Measurements from ENCODE around the gene F11.
A peak's percentile ranks its signal among the peaks of the same experiment; 100 is the strongest.
"Not testable (repeated sequence)": the region's sequence is repeated elsewhere in the genome, so short reads cannot be mapped to it uniquely, and the experiment has no call there.

Gene F11

GRCh38 chr4:186250760-186251159 is 15.2 kb upstream of the F11 start:
- no peak for DNase-seq

- no peak for DNase-seq
These were observed 10.9 kb upstream of the F11 start for GRCh38 chr4:186255122-186255521.

DNA sequence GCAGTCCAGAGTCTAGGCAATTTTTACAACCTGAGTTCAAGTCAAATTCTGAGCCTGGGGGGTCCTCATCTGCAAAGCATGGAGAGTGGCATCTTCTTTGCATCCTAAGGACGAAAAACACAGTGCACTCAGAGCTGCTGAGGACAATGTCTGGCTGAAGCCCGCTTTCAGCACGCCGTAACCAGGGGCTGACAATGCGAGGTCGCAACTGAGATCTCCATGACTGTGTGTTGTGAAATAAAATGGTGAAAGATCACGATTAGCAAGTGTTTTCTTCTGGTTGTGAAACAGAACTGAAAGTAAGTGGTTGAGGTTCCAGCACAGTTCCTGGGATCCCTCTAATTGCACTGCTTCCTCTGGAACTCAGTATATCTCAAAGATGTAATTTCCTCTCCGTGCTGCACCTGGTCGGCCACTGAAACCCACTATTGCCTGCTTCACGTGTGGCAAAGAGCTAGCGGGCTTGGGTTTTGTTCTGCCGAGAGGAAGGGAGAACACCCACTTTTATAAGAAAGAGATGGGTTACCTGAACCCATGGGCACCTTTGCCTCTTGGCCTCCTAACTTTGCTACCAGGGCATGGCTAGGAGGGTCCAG is 7.7 kb upstream of the F11 start:
- DNase-seq, result no peak

DNA sequence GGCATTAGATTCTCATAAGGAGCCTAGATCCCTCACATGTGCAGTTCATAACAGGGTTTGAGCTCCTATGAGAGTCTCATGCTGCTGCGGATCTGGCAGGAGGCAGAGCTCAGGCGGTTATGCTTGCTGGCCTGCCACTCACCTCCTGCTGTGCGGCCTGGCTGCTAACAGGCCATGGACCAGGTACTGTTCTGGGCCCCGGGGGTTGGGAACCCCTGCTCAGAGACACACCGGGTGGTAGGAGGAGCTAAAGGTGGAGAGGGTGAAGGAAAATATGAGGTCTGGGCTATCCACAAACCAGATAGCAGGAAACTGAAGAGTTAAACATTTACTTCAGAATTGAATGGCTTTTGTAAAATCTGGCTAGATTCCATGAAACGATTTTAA is 5.9 kb upstream of the F11 start:
- DNase-seq, result no peak

GRCh38 chr4:186260504-186261448 is 5.2 kb upstream of the F11 start:
- DNase-seq, result no peak

GRCh38 chr4:186264660-186265059 is 1.3 kb upstream of the F11 start:
- DNase-seq, result no peak

GRCh38 chr4:186265250-186265649 is 739 bp upstream of the F11 start:
- DNase-seq, result not testable (repeated sequence)

DNA sequence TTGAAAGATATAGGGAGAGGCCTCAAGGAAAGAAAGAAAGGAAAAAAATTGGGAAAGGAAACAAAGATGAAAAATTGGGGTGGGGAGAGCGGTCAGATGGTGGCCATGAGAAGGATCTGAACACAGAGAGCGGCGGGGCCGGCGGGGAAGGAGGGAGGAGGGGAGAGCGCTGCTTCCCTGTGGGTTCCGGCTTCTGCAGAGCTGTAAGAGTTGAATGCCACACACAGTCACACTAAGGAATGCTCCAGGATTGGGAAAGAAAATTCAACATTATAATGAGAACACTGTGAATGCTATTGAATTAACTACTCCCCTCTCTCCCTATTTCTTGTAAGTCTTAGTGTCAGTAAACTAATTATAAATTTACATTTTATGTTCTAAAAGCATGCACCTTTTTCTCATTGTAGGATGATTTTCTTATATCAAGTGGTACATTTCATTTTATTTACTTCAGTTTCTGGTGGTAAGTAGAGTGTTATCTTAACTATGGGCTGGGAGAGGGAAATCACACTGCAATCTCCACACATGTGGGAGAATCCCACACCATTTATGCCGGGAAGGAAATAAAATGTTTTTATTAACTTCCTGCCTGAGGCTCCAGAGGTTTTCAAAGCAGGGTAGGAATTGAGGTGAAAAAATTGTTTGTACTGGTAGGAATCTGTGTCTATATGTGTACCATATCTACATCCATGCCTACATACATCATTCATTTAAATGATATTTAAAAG is 904 bp downstream of the F11 start:
- DNase-seq, result no peak

- no peak for DNase-seq
These were observed 5.2 kb downstream of the F11 start for GRCh38 chr4:186271081-186271678.

- DNase-seq, result no peak
These were observed 6.9 kb downstream of the F11 start for GRCh38 chr4:186272699-186273391.

GRCh38 chr4:186273392-186273789 is 7.4 kb downstream of the F11 start:
- not testable (repeated sequence) for DNase-seq

DNA sequence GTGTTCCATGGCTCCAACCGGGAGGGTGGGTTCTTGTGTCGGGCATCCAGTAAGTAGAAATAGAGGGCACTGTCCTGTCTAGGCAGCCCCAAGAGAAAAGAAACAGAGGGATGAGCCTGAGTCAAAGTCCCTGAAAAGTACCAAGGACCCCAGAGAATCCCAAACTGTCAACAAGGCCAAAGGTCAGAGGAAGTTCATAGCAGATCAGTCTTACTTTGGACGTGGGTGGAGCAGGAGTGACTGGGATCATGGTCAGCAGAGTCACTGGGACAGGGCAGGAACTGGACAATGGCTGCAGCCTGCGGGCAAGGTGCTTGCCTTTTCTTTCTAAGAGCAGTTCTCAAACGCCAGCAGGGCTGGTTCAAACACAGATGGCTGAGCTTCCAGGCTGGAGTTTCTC is 17.3 kb downstream of the F11 start:
- no peak for DNase-seq

- DNase-seq, result no peak
These were observed 19.2 kb downstream of the F11 start for GRCh38 chr4:186285147-186285546.

DNA sequence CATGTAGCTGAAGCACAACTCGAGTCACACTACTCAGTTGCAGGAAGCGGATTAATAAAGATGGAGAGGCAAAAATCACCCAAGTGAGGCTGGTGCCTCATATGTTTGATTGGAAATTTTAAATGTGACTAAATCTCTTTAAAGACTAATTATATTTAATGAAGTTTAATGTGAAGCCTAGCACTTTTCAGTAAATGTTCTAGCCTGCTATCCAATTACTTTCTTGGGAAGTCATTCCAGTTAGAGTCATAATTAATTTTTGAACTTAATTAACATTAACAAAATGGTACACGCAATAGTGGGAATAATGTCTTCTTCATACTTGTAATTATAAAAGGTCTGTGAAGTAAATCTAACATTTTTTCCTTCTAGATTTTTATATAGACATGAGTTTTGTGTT is 20.6 kb downstream of the F11 start:
- DNase-seq, result no peak

DNA sequence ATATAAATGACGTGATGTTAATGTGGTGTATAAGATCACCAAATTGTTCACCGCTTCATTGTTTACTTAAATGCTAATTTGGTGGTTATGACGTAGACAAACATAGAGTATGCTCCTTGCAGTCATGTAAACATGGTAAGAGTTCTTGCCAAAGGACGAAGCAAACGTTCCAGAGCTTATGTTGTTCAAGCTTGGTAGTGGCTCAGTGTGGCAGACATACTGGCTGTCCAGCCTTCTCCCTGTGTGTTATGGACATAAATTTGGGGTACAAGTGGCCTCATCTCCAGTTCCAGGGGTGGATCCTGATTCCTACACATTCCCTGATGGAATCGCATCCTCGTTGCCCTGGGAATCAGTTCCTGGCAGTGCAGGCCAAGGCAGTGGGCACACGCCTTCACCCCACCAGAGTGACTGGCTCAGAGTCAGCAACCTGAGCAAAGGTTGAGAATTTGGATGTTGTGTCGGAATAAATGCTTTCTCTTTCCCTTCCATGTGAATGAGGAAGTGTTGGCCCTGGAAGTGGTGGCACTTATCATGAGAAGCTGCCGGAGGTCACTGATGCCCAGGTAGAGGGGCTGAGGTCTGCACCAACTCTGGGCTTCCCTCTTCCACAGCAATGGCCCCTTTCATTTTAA is 25.4 kb downstream of the F11 start:
- no peak for DNase-seq

- no peak for DNase-seq
These were observed 28.2 kb downstream of the F11 start for GRCh38 chr4:186294160-186294559.

DNA sequence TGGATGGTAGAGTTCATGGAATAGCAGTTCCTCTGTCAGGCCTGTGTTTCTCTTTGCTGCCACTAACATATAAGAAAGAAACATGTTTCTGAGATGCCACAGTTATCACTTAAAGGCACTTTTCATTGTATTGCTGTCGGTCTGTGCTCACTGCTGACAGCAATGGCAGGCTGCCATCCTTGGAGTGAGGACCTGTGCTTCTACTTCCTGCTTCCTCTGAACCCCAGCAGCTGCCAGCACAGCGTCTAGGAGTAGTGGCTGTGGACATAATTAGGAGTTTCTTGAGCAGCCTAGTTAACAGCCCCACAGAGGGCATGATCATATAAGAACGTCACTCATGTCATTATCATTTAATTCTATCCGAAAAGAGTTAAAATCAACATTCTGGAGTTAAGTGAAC is 30.5 kb downstream of the F11 start:
- no peak for DNase-seq

GRCh38 chr4:186297013-186297645 is 31.1 kb downstream of the F11 start:
- DNase-seq, result peak; percentile 8

GRCh38 chr4:186298031-186298647 is 32.1 kb downstream of the F11 start:
- DNase-seq, result no peak

DNA sequence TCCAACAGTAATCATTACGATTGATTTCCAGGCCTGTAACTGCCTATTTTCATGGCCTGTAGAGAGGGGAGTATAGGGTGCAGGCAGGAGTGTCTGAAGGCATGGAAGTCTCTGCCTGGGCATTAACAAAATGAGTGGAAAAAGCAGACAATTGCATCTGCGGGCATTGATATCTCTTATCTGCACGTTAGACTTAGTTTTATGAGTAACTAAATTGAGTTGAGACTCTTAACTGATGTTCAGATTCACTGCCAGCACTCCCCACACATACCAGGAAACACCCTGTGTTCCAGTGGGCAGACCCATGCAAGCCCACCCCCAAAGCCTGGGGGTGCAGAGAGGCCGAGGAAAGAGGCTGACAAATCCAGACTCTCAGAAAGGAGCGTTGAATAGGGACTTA is 33.3 kb downstream of the F11 start:
- no peak for DNase-seq

- DNase-seq, result no peak
These were observed 34.8 kb downstream of the F11 start for GRCh38 chr4:186300659-186301390.

Measured in DMS79 treated with DMSO at 0.1 percent for 48 hours (cell line).